Measurements from ENCODE around the gene AQP5.

DNA sequence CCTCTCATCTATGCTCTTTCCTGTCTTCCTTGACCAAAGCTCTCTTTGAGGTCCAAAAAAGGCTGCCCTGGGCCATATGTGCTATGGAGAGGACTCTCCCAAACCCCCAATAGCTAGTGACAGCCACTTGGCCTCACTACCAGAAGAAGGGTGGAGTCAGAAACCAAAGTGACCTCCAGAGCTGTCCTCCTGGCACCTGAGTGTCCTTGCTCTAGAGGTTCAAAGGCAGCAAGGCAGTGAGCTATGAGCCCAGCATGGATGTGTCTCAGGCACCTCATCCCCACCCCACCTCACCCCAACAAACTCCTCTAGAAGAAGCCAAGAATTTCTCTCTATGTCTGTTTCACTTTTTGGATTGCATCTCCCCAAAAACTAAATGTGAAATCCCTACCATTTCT, 4.1 kb upstream of the AQP5 start:
- no peak for TF ChIP-seq CTCF (IDR thresholded peaks at IDR 0.05)
- no peak for TF ChIP-seq POLR2A (IDR thresholded peaks at IDR 0.05)
